GM12878 (cell line): ENCODE data around the gene FCRLB. TPM values are rescaled to one million over a fixed set of nuclear protein-coding genes. Genes with fewer than 3 reads are reported as not detected.

Source experiments
- CREM ChIP-seq: IDR thresholded peaks from 2 replicates; pipeline ENCODE4 v1.6.1; 2014; ENCODE audit warnings: antibody characterized with exemption, low read depth
- FOXM1 ChIP-seq: IDR thresholded peaks from 2 replicates; pipeline ENCODE4 v1.6.1; 2012; ENCODE audit warnings: low read depth, mild to moderate bottlenecking, inconsistent platforms, low read length, moderate library complexity
- GABPA ChIP-seq: IDR thresholded peaks from 2 replicates; pipeline ENCODE4 v1.6.1; 2014; ENCODE audit warnings: antibody characterized with exemption, low read depth, mild to moderate bottlenecking, inconsistent platforms
- HDAC2 ChIP-seq: fragments of 200-600 bp; sonication (generic); IDR thresholded peaks from 2 replicates; pipeline ENCODE4 v1.6.1; 2017
- HDAC6 ChIP-seq: fragments of 200-600 bp; sonication (generic); IDR thresholded peaks from one replicate; pipeline ENCODE4 v1.8.0; 2017; ENCODE audit warnings: antibody characterized with exemption; ENCODE audit not compliant: unreplicated experiment
- HDGF ChIP-seq: fragments of 450-650 bp; IDR thresholded peaks from 2 replicates; pipeline ENCODE4 v1.6.1; 2016; ENCODE audit warnings: antibody characterized with exemption
- IKZF1 ChIP-seq: fragments of 450-650 bp; conservative IDR thresholded peaks from 2 replicates; pipeline ENCODE4 v1.6.1; 2017; ENCODE audit warnings: antibody characterized with exemption, mild to moderate bottlenecking
- KDM1A ChIP-seq: fragments of 200-600 bp; sonication (generic); IDR thresholded peaks from 2 replicates; pipeline ENCODE4 v1.6.1; 2016; ENCODE audit warnings: borderline replicate concordance
- MXI1 ChIP-seq: fragments of 150-350 bp; IDR thresholded peaks from 2 replicates; pipeline ENCODE4 v1.6.1; 2011; ENCODE audit warnings: low read depth, mild to moderate bottlenecking, inconsistent platforms, low read length, improper control_type of control experiment
- PAX5 ChIP-seq: IDR thresholded peaks from 2 replicates; pipeline ENCODE4 v1.6.1; 2011; ENCODE audit warnings: low read depth, low read length, borderline replicate concordance
- POU2F2 ChIP-seq: IDR thresholded peaks from 3 replicates; pipeline ENCODE4 v1.6.1; 2011; ENCODE audit warnings: low read depth, mild to moderate bottlenecking, low read length, borderline replicate concordance
- SRF ChIP-seq, 2 experiments: IDR thresholded peaks; 2 replicates each; pipeline ENCODE4 v1.6.1; 2011; ENCODE audit warnings: low read depth in 2 of 2, low read length in 2 of 2, mild to moderate bottlenecking in 1 of 2, moderate library complexity in 1 of 2
- STAT1 ChIP-seq: fragments of 450-650 bp; conservative IDR thresholded peaks from 2 replicates; pipeline ENCODE4 v1.6.1; 2014; ENCODE audit warnings: antibody characterized with exemption, mild to moderate bottlenecking
- TARDBP ChIP-seq: IDR thresholded peaks from 2 replicates; pipeline ENCODE4 v1.6.1; 2016; ENCODE audit warnings: borderline replicate concordance
- TBL1XR1 ChIP-seq: IDR thresholded peaks from 2 replicates; pipeline ENCODE4 v1.6.1; 2012; ENCODE audit warnings: low read depth, low read length, improper control_type of control experiment
- TCF12 ChIP-seq: IDR thresholded peaks from 2 replicates; pipeline ENCODE4 v1.6.1; 2011; ENCODE audit warnings: low read depth, mild to moderate bottlenecking, low read length
- YBX1 ChIP-seq: fragments of 450-650 bp; IDR thresholded peaks from 2 replicates; pipeline ENCODE4 v1.6.1; 2016; ENCODE audit warnings: antibody characterized with exemption
- polyA plus RNA-seq, 11 experiments: library from polyadenylated mRNA; depleted of rRNA in 4 of 11; unstranded in 6 of 11; stranded (reverse) in 5 of 11; fragments of >200 nt; fragmentation: Nextera tagmentation in 4 of 11; fragmentation: Illumina TruSeq in 1 of 11; extraction: Ambion mirVana in 4 of 11; extraction: Trizol in 1 of 11; gene quantifications; 1 replicate in 1 of 11; 2 replicates in 10 of 11; pipeline versions ENCODE4 v1.2.1 to v1.2.3, GENCODE V29; 2011 to 2016; ENCODE audit warnings: inconsistent platforms in 2 of 11, missing spikeins in 2 of 11, low read depth in 1 of 11
- total RNA-seq, 4 experiments: library from RNA; depleted of rRNA in 3 of 4; stranded (reverse); fragments of >200 nt in 3 of 4; fragmentation: Illumina TruSeq in 1 of 4; extraction: Trizol in 1 of 4; gene quantifications; 2 replicates each; pipeline versions ENCODE4 v1.2.1 to v1.2.3, GENCODE V29; 2013 to 2021
- TF ChIP-seq, protein P1 (sequence below): IDR thresholded peaks from 2 replicates; pipeline ENCODE4 v1.6.1; 2012; ENCODE audit warnings: low read depth, low read length, improper control_type of control experiment
- TF ChIP-seq, protein P2 (sequence below): fragments of 450-650 bp; formaldehyde crosslinking; IDR thresholded peaks from 2 replicates; pipeline ENCODE4 v1.5.0; 2022; ENCODE audit warnings: mild to moderate bottlenecking, missing genetic modification characterization
- TF ChIP-seq, protein P3 (sequence below): fragments of 450-650 bp; IDR thresholded peaks from 2 replicates; pipeline ENCODE4 v1.6.1; 2017; ENCODE audit warnings: mild to moderate bottlenecking, low read depth, inconsistent platforms; ENCODE audit not compliant: poor library complexity, severe bottlenecking

FCRLB gene
- total and polyA plus RNA-seq, 10 of the 15 experiments (the other 5 are each of a cell fraction or from before 2014, with no cell fraction given): 0.55 to 11.7 (median 5.6) TPM

DNA sequence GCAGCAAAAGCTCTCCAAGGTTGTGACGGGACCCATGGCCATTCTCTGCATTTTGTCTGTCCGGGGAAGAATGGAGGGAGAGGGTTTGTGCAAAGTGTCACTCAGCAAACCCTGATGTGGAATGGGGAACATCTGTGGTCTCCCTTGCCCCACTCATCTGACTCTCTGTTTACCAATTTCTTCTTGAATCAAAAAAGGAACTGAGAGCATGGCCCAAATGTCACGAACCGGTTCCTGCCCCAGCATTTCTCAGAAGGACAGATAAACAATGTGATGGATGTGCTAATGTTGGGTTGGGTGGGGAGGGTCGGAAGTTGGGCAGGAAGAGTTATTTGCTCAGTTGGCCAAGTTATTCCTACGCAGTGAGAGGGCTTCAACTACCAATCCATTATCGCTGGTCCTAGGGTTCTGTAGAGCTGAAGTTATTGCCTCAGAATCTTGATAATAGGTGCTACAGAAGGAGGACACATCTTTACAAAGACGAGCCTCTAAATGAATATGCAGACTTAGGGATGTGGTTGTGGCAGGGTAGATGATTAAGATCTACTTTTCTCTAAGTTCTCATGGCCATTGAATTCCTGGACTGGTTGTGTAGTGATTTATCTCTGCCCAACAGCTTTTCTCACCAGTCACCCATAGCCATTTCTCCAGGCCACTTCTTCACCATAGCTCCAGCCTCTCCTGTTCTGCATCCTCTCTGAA is 18.7 kb downstream of the FCRLB start (continued):
- no peak for TF ChIP-seq TARDBP
- no peak for TF ChIP-seq FOXM1
- TF ChIP-seq KDM1A: no peak
- peak; percentile 35; the same call in 1 of the 2 replicates for TF ChIP-seq CREM
- 0 out of 2 replicates have a peak, but pooled peaks have one; percentile 36 for TF ChIP-seq TCF12
- TF ChIP-seq POU2F2: peak; percentile 79; the same call in 1 of the 3 replicates
- TF ChIP-seq IKZF1: 0 out of 2 replicates have a peak, but pooled peaks have one; percentile 15
- no peak for TF ChIP-seq HDAC2
- peak; percentile 66; the same call in 1 of the 2 replicates for TF ChIP-seq PAX5
- TF ChIP-seq HDAC6: no peak
- no peak for TF ChIP-seq YBX1
- TF ChIP-seq, protein P1, sequence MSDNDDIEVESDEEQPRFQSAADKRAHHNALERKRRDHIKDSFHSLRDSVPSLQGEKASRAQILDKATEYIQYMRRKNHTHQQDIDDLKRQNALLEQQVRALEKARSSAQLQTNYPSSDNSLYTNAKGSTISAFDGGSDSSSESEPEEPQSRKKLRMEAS: no peak
- TF ChIP-seq SRF (IDR thresholded peaks at IDR 0.05; ENCODE audit: low read depth in 2 of 2, low read length in 2 of 2): no peak
- TF ChIP-seq, protein P2, sequence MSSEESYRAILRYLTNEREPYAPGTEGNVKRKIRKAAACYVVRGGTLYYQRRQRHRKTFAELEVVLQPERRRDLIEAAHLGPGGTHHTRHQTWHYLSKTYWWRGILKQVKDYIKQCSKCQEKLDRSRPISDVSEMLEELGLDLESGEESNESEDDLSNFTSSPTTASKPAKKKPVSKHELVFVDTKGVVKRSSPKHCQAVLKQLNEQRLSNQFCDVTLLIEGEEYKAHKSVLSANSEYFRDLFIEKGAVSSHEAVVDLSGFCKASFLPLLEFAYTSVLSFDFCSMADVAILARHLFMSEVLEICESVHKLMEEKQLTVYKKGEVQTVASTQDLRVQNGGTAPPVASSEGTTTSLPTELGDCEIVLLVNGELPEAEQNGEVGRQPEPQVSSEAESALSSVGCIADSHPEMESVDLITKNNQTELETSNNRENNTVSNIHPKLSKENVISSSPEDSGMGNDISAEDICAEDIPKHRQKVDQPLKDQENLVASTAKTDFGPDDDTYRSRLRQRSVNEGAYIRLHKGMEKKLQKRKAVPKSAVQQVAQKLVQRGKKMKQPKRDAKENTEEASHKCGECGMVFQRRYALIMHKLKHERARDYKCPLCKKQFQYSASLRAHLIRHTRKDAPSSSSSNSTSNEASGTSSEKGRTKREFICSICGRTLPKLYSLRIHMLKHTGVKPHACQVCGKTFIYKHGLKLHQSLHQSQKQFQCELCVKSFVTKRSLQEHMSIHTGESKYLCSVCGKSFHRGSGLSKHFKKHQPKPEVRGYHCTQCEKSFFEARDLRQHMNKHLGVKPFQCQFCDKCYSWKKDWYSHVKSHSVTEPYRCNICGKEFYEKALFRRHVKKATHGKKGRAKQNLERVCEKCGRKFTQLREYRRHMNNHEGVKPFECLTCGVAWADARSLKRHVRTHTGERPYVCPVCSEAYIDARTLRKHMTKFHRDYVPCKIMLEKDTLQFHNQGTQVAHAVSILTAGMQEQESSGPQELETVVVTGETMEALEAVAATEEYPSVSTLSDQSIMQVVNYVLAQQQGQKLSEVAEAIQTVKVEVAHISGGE (CRISPR knock-in tag): no peak
- TF ChIP-seq STAT1: no peak
- TF ChIP-seq GABPA: no peak
- TF ChIP-seq, protein P3, sequence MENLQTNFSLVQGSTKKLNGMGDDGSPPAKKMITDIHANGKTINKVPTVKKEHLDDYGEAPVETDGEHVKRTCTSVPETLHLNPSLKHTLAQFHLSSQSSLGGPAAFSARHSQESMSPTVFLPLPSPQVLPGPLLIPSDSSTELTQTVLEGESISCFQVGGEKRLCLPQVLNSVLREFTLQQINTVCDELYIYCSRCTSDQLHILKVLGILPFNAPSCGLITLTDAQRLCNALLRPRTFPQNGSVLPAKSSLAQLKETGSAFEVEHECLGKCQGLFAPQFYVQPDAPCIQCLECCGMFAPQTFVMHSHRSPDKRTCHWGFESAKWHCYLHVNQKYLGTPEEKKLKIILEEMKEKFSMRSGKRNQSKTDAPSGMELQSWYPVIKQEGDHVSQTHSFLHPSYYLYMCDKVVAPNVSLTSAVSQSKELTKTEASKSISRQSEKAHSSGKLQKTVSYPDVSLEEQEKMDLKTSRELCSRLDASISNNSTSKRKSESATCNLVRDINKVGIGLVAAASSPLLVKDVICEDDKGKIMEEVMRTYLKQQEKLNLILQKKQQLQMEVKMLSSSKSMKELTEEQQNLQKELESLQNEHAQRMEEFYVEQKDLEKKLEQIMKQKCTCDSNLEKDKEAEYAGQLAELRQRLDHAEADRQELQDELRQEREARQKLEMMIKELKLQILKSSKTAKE: no peak
- TF ChIP-seq MXI1: peak; percentile 31; the same call in 1 of the 2 replicates
- TF ChIP-seq TBL1XR1: no peak
- no peak for TF ChIP-seq HDGF
